ENCODE measurements around the gene PYCR2. TPM values are rescaled to one million over a fixed set of nuclear protein-coding genes. Genes with fewer than 3 reads are reported as not detected.
A peak's percentile ranks its signal among the peaks of the same experiment; 100 is the strongest.

The PYCR2 gene
- total RNA-seq, 4 donors from 2014 or later = 33.5 to 52.6 (median 45.6) TPM

DNA sequence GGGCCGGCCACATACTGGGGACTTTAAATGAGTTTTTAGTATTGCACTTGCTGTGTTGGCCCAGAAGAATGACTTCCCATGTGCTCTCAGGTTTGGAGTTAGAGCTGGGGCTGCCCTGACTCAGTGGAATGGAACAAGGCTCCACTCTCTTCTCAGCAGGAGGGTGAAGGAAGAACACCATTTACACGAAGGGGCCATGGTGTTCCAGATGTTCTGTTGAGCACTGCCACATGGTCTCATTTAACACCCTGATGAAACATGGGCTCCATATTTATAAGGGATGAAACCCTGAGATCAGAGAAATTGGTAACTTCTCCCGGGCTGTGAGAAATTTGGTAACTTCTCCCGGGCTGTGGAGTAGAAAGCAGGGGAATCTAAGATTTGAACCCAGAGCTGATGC is 5.8 kb downstream of the PYCR2 start:
- ATAC-seq (ENCODE audit: low FRiP score) (no peak), DNase-seq (ENCODE audit: low spot score) (no peak)
- TF ChIP-seq, protein P1, sequence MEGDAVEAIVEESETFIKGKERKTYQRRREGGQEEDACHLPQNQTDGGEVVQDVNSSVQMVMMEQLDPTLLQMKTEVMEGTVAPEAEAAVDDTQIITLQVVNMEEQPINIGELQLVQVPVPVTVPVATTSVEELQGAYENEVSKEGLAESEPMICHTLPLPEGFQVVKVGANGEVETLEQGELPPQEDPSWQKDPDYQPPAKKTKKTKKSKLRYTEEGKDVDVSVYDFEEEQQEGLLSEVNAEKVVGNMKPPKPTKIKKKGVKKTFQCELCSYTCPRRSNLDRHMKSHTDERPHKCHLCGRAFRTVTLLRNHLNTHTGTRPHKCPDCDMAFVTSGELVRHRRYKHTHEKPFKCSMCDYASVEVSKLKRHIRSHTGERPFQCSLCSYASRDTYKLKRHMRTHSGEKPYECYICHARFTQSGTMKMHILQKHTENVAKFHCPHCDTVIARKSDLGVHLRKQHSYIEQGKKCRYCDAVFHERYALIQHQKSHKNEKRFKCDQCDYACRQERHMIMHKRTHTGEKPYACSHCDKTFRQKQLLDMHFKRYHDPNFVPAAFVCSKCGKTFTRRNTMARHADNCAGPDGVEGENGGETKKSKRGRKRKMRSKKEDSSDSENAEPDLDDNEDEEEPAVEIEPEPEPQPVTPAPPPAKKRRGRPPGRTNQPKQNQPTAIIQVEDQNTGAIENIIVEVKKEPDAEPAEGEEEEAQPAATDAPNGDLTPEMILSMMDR (IDR thresholded peaks at IDR 0.05) = no peak

DNA sequence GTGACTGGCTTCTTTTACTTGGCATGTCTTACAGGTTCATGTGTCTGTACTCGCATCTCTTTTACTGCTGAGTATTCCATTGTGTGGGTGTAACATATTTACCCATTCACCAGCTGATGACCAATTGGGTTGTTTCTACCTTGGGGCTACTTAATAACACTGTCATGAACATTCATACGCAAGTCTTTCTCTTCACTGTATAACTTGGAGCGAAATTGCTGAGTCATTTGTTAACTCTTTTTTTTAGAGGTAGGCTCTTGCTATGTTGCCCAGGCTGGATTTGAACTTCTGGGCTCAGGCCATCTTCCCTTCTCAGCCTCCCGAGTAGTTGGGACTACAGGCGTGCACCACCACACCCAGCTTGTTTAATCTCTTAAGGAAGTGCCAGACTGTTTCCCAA is 6.5 kb downstream of the PYCR2 start:
- no peak for ATAC-seq (ENCODE audit: low FRiP score)
- TF ChIP-seq, protein P1 (IDR thresholded peaks at IDR 0.05) = no peak
- DNase-seq (ENCODE audit: low spot score) = no peak

DNA sequence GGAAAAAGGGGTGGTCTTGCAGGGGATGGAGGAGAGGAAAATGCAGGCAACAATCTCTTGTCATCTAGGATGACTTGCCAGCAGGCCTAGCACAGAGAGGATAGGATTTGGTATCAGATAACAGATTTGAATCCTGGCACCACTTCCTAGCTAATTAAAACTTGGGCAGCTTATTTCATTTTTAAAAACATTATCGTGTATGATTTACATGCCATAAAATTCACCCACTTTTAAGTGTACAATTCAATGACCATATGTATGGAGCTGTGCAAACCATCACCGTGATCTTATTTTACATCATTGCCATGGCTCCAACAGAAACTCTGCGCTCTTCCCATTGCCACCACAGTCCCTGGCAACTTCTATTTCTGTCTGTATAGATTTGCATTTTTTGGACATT is 6.9 kb downstream of the PYCR2 start:
- DNase-seq (ENCODE audit: low spot score) (no peak), ATAC-seq (ENCODE audit: low FRiP score) (no peak)
- TF ChIP-seq, protein P1 (IDR thresholded peaks at IDR 0.05) = no peak

DNA sequence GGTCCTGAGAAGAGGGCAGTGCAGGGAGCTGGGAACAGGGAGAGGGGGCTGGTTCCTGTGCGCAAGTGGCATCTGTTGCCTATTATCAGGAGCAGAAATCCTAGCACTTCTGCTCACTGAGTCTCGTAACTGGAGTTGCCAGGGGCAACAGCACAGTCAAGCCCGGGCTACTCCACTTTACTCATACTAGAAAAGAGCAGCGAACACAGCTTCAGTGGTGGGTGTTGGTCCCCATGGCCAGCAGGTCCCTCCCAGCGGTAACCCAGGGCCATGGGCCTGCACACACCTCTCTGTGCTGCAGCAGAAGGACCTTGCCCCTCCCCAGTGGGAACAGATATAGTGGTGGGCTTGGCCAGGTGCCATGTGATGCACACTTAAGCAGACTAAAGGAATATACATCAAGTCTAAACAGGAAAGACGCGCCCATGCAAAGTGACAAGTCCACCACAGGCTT is 8.5 kb downstream of the PYCR2 start:
- DNase-seq (ENCODE audit: low spot score) = no peak
- TF ChIP-seq, protein P1 (IDR thresholded peaks at IDR 0.05) = no peak
- no peak for ATAC-seq (ENCODE audit: low FRiP score)

DNA sequence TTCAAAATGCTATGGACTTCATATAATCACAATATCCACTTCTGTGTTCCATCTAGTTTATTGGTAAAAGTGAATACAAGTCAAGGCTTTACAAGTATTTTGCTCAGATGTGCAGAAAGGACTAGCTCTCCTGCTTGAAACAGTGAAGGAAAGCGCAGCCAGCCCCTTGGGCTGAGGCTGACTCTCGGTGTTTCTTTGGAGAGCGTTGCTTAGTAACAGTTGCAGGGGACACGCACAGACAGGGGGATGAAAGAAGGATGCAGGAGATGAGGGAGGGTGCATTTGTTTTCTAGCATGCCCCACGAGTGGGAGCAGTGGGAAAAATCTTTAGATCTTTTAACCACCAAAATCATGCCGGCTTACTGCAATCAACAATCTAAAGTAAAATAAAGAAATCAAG is 9.1 kb downstream of the PYCR2 start:
- ATAC-seq (ENCODE audit: low FRiP score) = no peak
- TF ChIP-seq, protein P1 (IDR thresholded peaks at IDR 0.05) = no peak
- DNase-seq (ENCODE audit: low spot score) = no peak

DNA sequence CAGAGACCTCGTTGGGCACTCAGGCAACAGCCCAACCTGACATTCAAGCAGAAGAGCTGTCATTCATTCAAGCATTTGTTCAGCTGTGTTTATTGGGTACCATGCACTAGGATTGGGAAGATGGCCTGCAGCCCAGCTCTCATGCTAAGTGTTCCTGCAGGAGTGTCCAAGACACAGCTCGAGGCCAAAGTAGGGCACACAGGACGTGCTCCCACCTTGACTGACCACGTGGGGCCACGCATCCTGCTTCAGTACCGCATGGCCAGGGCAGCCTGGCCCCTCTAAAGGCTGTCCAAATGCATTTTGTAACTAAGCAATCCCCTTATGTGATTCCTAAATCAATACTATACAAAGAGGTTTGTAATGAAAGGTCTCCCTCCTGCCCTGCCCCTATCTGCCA is 9.7 kb downstream of the PYCR2 start:
- no peak for ATAC-seq (ENCODE audit: low FRiP score)
- no peak for DNase-seq (ENCODE audit: low spot score)
- TF ChIP-seq, protein P1 (IDR thresholded peaks at IDR 0.05) = no peak

DNA sequence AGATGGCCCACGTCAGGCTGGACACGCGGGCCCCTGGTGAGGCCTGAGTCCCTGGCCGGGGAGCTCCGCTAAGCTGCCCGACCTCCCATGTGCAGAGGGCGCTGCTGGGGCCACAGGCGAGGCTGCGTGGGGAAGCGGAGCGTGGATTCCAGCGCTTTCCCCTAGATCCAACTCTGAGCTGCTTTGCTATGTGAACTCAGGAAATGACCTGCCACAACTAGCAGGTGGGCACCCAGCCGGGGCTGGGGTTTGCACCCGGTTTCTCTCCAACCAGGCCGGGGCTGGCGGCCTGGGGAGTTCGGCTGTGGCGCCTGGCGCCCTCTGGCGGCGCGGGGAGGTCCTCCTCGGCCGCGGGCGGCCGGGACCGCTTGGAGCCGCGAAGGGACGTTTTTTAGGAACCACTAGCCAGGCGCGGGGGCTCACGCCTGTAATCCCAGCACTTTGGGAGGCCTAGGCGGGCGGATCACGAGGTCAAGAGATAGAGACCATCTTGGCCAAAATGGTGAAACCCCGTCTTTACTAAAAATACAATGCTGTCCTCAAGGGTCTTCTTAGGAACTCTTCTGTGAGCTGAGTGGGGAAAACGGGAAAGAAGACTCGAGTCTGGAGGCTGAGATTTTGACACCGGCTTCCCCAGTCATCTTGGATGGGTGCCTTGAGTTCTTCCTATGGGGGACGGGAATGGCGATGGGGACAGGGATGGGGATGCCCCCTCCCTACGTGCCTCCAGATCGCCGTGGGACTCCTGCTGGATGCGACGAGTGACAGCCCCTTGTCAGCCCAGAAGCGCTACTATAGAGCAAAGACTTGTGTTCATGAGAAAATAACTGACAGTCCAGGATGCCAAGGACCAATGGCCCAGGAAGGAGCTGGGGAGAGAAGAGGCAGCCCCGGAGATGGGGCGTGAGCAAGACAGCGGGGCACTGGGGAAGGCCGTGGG is 12.6 kb downstream of the PYCR2 start:
- ATAC-seq (ENCODE audit: low FRiP score) (peak; percentile 75), DNase-seq (ENCODE audit: low spot score) (no peak)
- TF ChIP-seq, protein P1 (IDR thresholded peaks at IDR 0.05) = peak in 1 of 3 donors; percentile 68

Data from omental fat pad (tissue), 4 donors.